Ishikawa (cell line): ENCODE measurements around the gene ZNF365.

ENCODE experiments used
- CEBPB ChIP-seq: IDR thresholded peaks from 2 replicates; pipeline ENCODE4 v1.6.1; 2012
- CREB1 ChIP-seq: IDR thresholded peaks from 2 replicates; pipeline ENCODE4 v1.6.1; 2012; ENCODE audit warnings: low read depth
- EGR1 ChIP-seq: IDR thresholded peaks from 2 replicates; pipeline ENCODE4 v1.6.1; 2012
- EP300 ChIP-seq: IDR thresholded peaks from 2 replicates; pipeline ENCODE4 v1.6.1; 2012; ENCODE audit warnings: borderline replicate concordance
- FOXM1 ChIP-seq: IDR thresholded peaks from 2 replicates; pipeline ENCODE4 v1.6.1; 2012; ENCODE audit warnings: low read depth, borderline replicate concordance
- MAX ChIP-seq: IDR thresholded peaks from 2 replicates; pipeline ENCODE4 v1.6.1; 2012
- NFIC ChIP-seq: IDR thresholded peaks from 2 replicates; pipeline ENCODE4 v1.6.1; 2012
- RAD21 ChIP-seq: IDR thresholded peaks from 2 replicates; pipeline ENCODE4 v1.6.1; 2012; ENCODE audit warnings: low read depth
- REST ChIP-seq: IDR thresholded peaks from 2 replicates; pipeline ENCODE4 v1.6.1; 2012; ENCODE audit warnings: low read depth, mild to moderate bottlenecking
- TAF1 ChIP-seq: IDR thresholded peaks from 2 replicates; pipeline ENCODE4 v1.6.1; 2012; ENCODE audit warnings: low read depth, mild to moderate bottlenecking
- TCF12 ChIP-seq: IDR thresholded peaks from 2 replicates; pipeline ENCODE4 v1.6.1; 2012; ENCODE audit warnings: low read depth
- TEAD4 ChIP-seq: IDR thresholded peaks from 2 replicates; pipeline ENCODE4 v1.6.1; 2012
- USF1 ChIP-seq: IDR thresholded peaks from 2 replicates; pipeline ENCODE4 v1.6.1; 2012
- YY1 ChIP-seq: IDR thresholded peaks from 2 replicates; pipeline ENCODE4 v1.6.1; 2012; ENCODE audit warnings: low read depth
- ZBTB7A ChIP-seq: IDR thresholded peaks from 2 replicates; pipeline ENCODE4 v1.6.1; 2012; ENCODE audit warnings: low read depth

Gene ZNF365

GRCh38 chr10:62382831-62383230 is 8.7 kb downstream of the ZNF365 start:
- TF ChIP-seq REST (no peak), NFIC (no peak), USF1 (no peak), ZBTB7A (no peak), CREB1 (no peak), FOXM1 (no peak), YY1 (no peak), EGR1 (no peak), TAF1 (no peak), TCF12 (no peak), EP300 (no peak)

GRCh38 chr10:62384057-62384446 is 9.9 kb downstream of the ZNF365 start:
- TF ChIP-seq EP300, result no peak
- TF ChIP-seq REST, result no peak
- no peak for TF ChIP-seq TAF1

- no peak for TF ChIP-seq CREB1
- TF ChIP-seq REST, result no peak
- no peak for TF ChIP-seq MAX
- TF ChIP-seq CEBPB, result no peak
- TF ChIP-seq EGR1, result no peak
- TF ChIP-seq TAF1, result no peak
- TF ChIP-seq TCF12, result no peak
- no peak for TF ChIP-seq TEAD4
- no peak for TF ChIP-seq USF1
- no peak for TF ChIP-seq FOXM1
- TF ChIP-seq EP300, result no peak
- no peak for TF ChIP-seq YY1
- TF ChIP-seq RAD21, result no peak
- no peak for TF ChIP-seq ZBTB7A
- no peak for TF ChIP-seq NFIC
These were observed 10.4 kb downstream of the ZNF365 start for GRCh38 chr10:62384447-62385081.

- TF ChIP-seq YY1 (no peak), TEAD4 (no peak), EP300 (no peak), ZBTB7A (no peak)
These were observed 12.5 kb downstream of the ZNF365 start for GRCh38 chr10:62386356-62387320.

- no peak for TF ChIP-seq CEBPB
- no peak for TF ChIP-seq MAX
- no peak for TF ChIP-seq EGR1
- no peak for TF ChIP-seq CREB1
- no peak for TF ChIP-seq NFIC
- TF ChIP-seq TCF12, result no peak
- no peak for TF ChIP-seq TAF1
- no peak for TF ChIP-seq TEAD4
- no peak for TF ChIP-seq REST
- no peak for TF ChIP-seq RAD21
- no peak for TF ChIP-seq ZBTB7A
- no peak for TF ChIP-seq USF1
- TF ChIP-seq FOXM1, result no peak
- no peak for TF ChIP-seq YY1
- TF ChIP-seq EP300, result no peak
These were observed 14.2 kb downstream of the ZNF365 start for GRCh38 chr10:62388328-62388727.
